GM21447 (cell line): ENCODE measurements around the gene GMEB2.
A peak's percentile ranks its signal among the peaks of the same experiment; 100 is the strongest.
"Not testable (repeated sequence)": the region's sequence is repeated elsewhere in the genome, so short reads cannot be mapped to it uniquely, and the experiment has no call there.

ENCODE experiments used
- ATAC-seq: cut with Tn5 transposase; IDR thresholded peaks from one replicate; pipeline ENCODE4 v1.9.1; 2021; ENCODE audit not compliant: unreplicated experiment

GMEB2 gene

GRCh38 chr20:63561624-63562396 is 65.1 kb downstream of the GMEB2 start:
- ATAC-seq: no peak

DNA sequence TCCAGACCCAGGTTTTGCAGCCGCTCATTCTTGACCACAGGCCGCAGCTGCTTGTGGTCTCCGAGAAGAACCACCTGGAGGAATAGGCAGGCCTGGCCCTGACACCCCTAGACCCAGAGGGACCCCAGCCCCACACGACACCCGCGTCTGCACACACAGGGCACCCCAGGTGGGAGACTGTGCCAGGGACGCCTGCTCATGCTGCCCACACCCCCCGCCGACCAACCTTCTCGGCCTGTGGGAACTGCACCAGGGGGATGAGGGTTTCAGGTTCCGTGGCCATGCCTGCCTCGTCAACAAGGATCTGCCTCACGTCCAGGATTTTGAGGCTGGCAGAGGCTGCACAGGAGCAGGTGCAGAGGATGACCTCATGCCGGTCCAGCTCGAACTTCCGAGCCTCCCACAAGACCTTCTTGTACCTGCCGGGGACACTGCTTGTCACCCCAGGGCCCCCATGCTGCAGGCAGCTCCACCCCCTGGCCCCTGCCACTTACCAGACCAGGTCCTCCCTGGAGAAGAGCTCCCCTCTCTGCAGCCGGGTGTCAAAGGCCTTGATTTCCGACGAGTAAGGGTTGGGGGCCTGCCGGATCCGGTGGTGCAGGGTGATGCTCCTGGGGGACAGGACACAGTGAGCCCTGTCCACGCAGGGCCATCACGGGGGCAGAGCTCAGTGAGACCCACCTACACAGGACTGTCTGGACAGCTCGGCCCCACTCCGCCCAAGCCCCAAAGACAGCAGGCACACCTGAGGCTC is 65.9 kb downstream of the GMEB2 start:
- ATAC-seq: no peak

- no peak for ATAC-seq
These were observed 66.5 kb downstream of the GMEB2 start for GRCh38 chr20:63560333-63560805.

GRCh38 chr20:63559485-63560332 is 67.2 kb downstream of the GMEB2 start:
- not testable (repeated sequence) for ATAC-seq

DNA sequence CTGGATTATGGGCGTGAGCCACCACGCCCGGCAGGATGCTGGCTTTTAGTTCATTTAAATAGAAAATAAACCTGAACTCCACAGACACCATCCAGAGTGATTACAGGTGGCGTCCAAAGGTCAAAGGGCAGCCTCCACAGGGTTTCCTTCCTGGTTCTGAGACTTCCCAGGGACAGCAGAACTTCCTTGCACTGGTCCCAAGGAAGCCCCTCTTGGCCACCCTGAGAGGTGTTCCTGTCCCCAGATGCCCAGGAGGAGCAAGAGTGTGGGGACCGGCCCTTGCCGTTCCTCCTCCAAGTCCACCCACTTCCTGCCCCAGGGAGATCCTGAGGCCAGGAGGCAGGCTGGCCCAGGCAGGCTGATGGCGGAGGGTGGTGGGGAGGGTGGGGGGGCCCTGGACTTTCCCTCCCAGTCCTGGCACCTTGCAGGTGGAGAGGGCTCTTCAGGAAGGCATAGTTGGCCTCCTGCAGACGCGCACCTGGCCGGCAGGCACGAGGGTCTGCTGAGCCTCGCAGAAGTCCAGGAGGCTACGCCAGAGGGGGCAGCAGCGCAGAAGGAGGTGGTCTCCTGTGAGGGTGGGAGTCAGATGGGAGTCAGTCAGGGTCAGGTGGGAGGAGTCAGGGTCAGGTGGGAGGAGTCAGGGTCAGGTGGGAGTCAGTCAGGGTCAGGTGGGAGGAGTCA is 68.0 kb downstream of the GMEB2 start:
- no peak for ATAC-seq

DNA sequence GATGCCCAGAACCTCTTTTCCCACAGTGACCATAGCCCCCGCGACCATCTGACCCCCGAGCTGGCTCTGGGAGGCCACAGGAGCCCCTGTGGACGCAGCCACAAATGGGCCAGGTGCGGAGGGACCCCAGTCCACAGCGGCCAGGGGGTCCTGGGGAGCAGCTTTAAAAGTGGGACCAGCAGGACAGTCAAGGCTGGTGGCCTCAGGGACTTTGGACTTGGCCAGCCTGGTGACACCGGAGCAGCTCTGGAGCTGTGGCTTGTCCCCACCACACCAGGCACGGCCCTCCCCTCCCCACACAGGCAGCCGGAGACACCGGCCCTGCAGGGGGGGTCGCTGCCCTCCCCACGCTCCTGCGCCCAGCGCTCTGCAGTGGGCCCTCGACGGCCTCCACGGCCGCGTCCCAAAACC is 69.4 kb downstream of the GMEB2 start:
- ATAC-seq: no peak

GRCh38 chr20:63556873-63557478 is 69.9 kb downstream of the GMEB2 start:
- no peak for ATAC-seq

GRCh38 chr20:63555661-63556381 is 71.1 kb downstream of the GMEB2 start:
- ATAC-seq: no peak

- ATAC-seq: no peak
These were observed 72.3 kb downstream of the GMEB2 start for GRCh38 chr20:63554361-63555278.

DNA sequence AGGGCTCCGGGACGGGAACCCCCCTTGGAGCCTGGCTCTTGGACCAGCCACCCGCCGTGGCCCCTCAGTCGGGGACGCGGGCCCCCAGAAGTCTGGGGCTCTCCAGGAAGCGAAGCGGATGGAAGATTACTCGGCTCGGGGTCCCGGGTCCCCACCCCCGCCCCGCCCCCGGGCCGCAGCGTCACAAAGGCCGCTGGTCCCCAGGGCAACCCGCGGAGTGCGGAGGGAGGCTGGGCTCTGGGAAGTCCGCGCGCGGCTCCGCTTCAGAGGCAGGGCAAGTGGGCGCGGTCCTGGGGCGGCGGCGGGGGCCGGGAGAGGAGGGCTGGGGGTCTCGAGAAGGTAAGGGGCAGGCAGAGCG is 73.0 kb downstream of the GMEB2 start, which contains the start of gene FNDC11:
Gene FNDC11 (plus strand): TSS at position 227 of the 358 bp plus-strand sequence. CDS start 1,505 bp downstream, outside the sequence.
- ATAC-seq: peak; percentile 23

- peak; percentile 46 for ATAC-seq
These were observed 73.5 kb downstream of the GMEB2 start for GRCh38 chr20:63553251-63553932.

DNA sequence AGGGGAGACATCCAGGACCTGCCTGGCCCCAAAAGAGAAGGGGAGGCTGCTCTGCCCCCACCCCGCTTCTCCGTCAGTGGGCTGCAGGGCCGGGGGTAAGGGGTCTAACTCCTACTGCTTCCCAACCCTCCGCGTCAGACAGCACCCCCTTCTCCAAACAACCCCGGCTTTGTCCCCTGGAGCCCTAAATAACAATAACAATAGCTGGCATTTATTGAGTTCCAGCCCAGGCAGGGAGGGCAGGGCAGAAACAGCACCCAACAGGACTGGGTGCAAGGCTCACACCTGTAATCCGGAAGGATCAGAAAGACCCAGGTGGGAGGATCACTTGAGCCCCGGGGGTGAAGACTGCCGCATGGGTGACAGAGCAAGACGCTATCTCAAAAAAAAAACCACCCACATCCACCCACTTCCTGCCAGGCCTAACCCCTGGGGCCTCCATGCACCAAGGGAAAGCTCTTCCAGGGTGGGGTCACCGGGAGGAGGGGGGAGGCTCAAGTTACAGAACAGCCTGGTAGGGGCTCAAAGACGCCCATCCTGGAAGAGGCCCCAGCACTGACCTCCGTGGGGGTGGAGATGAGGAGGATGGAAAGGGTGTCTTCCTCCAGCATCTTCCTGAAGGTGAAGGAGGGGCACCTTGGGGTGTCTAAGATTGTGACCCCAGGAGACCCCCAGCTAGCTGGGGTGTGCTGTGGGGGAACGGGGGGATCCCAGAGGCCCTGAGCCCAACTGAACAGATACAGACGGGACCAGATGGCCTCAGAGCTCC is 74.2 kb downstream of the GMEB2 start:
- peak; percentile 52 for ATAC-seq

GRCh38 chr20:63551068-63551467 is 75.8 kb downstream of the GMEB2 start:
- no peak for ATAC-seq

DNA sequence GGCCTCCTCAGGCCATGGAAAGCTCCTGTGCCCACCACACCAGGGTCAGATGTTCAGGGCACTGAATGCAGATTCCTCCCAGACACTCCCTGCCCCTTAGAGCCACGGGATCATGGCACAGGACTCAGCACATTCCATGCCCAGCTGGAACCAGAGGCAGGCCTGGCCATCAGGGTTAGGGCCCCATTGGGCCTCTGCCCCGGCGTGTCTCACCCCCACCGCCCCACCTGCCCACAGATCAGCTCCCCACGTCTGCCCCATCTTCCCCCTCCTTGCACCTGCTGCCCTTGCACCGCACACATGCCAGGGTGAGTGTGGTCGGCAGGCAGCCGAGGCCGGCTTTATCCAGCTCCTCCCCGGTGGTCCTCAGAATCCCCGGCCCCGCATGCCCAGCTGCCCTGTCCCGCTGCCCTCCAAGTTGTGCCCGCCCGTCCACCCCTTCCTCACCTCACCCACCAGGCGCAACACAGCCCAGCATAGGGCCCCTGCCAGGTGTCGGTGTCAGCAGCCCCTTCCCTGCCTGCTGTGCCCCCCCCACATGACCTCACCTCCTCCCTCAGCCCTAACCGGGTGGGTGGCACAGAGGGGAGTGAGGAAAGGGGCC is 77.1 kb downstream of the GMEB2 start:
- ATAC-seq: no peak

DNA sequence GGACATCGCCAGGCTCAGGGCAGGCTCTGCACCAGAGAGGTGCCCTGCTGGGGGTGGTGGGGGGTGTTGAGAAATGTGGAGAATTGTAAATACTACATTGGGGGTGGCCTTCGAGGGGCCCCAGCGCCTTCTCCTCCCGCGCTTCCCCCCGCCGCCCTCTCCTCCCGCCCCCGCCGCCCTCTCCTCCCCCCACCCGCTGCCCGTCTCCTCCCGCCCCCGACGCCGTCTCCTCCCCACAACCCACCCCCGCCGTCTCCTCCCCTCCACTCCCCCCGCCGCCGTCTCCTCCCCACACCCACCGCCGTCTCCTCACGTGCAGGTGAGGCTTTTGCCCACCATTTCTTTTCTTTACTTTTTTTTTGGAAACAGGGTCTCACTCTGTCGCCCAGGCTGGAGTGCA is 77.9 kb downstream of the GMEB2 start:
- ATAC-seq: no peak

DNA sequence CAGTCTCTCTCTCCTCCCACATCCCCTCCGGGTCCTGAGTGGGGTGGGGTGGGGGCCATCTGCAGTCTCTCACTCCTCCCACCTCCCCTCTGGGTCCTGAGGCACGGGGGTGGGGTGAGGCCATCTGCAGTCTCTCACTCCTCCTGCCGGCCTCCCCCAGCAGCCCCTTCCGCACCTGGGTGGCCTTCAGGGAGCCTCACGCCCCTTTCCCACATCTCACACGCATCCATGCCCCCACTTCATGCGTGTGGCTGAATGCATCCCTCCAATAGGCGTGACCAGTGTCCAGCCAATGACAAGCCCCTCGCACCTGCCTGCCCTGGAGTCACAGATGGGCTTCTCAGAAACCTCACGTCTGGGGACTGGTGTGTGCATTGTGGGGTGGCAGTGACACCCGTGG is 78.4 kb downstream of the GMEB2 start:
- ATAC-seq: no peak
